ENCODE measurements around the gene STYXL1. TPM values are rescaled to one million over a fixed set of nuclear protein-coding genes. Genes with fewer than 3 reads are reported as not detected.

The STYXL1 gene
- total and polyA plus RNA-seq, 4 donors = 22.7 to 34.0 (median 29.4) TPM

DNA sequence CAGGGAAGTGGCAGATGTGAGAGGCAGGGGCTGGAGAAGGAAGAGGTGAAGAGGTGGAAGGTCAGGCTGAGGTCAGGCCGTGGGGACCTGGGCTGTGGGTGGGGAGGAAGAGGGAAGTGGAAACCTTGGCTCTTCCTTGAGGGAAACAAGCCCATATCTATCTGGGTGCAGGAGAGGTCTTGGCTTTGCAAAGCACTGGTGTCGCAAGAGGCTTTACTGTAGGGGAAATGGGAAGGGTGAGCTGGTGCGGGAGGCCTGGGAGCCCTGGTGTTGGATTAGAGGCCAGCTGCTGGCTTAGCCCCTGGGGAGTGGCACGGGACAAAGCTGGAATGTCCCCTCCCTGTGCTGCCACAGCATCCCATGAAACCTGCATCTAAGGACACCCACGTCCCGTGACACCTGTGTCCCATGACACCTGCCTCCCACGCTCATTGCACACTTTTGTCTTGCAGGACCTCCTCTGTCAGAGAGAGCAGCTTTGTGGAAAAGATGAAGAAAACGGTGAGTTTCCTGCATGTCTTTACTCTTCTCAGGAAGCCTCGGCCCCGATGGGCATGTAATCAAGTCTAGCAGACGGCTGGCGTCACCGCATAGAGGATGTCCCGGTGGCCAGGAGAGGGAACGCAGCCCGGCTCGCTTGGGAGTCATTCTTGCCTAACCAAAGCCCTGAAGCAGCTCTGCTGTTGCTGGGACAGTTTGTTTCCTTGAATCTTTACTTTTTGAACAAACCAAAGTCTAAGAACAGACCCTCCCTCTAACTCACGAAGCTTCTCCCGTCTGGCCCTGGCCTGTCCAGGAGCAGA is 75.6 kb downstream of the STYXL1 start:
- DNase-seq (ENCODE audit: low read depth in 4 of 6, low spot score in 6 of 6) = peak in 1 of 6 donors; percentile 1
- H3K36me3 ChIP-seq (ENCODE audit: control insufficient read depth, insufficient read depth, low read length) = peaks cover 44% of the 10 kb centered on the region
- H3K4me3 ChIP-seq (ENCODE audit: low read depth, low read length) = no peak overlapping the region
- 68% methylated on average over 19 of the region's 19 CpGs for WGBS (ENCODE audit: insufficient coverage)
- no peaks in the 10 kb centered on the region for H3K27me3 ChIP-seq (ENCODE audit: control insufficient read depth, insufficient read depth, low read length)
- no peak overlapping the region for H3K27ac ChIP-seq (ENCODE audit: low read depth, low read length)
- H3K9me3 ChIP-seq (ENCODE audit: control insufficient read depth, insufficient read depth, low read length) = no peaks in the 10 kb centered on the region
- peaks cover 38% of the 10 kb centered on the region for H3K4me1 ChIP-seq (ENCODE audit: control insufficient read depth, insufficient read depth, low read length)

DNA sequence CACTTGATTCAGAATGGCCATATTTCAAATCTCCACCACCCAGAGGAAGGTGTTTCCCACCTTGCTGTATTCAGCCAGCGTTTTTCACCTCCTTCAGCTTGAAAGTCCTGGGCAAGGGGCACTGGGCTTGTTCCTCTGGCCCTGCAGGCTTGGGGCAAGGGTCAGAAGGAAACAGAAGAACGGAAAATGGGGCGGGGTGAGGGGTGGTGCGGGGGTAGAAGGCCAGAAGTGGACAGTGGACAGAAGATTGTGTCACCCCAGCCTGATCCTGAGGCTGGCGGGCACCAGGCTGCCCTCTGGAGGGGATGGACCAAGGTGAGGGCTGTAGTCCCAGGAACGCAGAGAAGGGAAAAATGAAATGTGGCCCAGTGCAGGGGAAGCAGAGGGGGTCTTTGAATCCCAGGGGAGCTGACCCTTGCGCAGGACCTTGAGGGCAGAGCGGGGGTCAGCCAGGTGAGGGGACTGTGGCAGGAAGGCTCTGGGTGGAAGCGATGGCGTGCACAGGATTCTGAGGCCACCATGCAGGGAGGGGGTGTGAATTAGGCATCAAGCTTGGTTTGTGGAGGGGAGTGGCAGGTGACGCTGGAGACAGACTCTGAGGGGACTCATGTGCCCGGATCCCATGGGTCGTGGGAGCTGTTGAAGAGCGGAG is 76.4 kb downstream of the STYXL1 start:
- Histone ChIP-seq H3K27ac (ENCODE audit: low read depth, low read length) (no peak overlapping the region), H3K27me3 (ENCODE audit: control insufficient read depth, insufficient read depth, low read length) (no peaks in the 10 kb centered on the region), H3K9me3 (ENCODE audit: control insufficient read depth, insufficient read depth, low read length) (no peaks in the 10 kb centered on the region), H3K4me1 (ENCODE audit: control insufficient read depth, insufficient read depth, low read length) (peaks cover 46% of the 10 kb centered on the region), H3K4me3 (ENCODE audit: low read depth, low read length) (no peak overlapping the region), H3K36me3 (ENCODE audit: control insufficient read depth, insufficient read depth, low read length) (peaks cover 44% of the 10 kb centered on the region)
- WGBS (ENCODE audit: insufficient coverage) = 78% methylated on average over 12 of the region's 14 CpGs
- no peak for DNase-seq (ENCODE audit: low read depth in 4 of 6, low spot score in 6 of 6)

- Histone ChIP-seq H3K4me1 (ENCODE audit: control insufficient read depth, insufficient read depth, low read length) (peaks cover 59% of the 10 kb centered on the region), H3K36me3 (ENCODE audit: control insufficient read depth, insufficient read depth, low read length) (peaks cover 54% of the 10 kb centered on the region), H3K9me3 (ENCODE audit: control insufficient read depth, insufficient read depth, low read length) (no peaks in the 10 kb centered on the region), H3K27me3 (ENCODE audit: control insufficient read depth, insufficient read depth, low read length) (no peaks in the 10 kb centered on the region), H3K4me3 (ENCODE audit: low read depth, low read length) (no peak overlapping the region), H3K27ac (ENCODE audit: low read depth, low read length) (no peak overlapping the region)
- 76% methylated on average over 25 of the region's 30 CpGs for WGBS (ENCODE audit: insufficient coverage)
- DNase-seq (ENCODE audit: low read depth in 4 of 6, low spot score in 6 of 6) = no peak
Measured at GRCh38 chr7:75969704-75970498, 77.9 kb downstream of the STYXL1 start.

DNA sequence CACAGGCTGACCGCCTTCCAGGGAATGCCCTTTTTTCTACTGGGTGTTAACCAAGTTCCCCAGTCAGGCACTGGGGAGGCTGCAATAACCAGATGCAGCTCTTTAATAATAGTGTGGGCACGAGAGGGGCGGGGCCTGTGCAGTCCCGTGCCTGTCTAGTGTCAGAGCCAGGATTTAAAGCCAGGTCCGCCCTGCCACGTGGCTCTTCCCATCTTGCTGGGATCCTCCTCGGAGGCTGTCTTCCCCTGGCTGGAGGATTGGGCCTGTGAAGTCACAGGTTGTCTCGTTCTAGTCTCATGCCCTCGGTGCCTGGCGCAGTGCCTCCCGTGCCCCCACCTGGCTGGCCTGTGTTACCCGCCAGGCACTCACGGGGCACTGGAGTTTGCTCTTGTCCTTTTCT is 78.6 kb downstream of the STYXL1 start:
- WGBS (ENCODE audit: insufficient coverage) = 61% methylated on average over 13 of the region's 13 CpGs
- Histone ChIP-seq H3K36me3 (ENCODE audit: control insufficient read depth, insufficient read depth, low read length) (peaks cover 57% of the 10 kb centered on the region), H3K4me3 (ENCODE audit: low read depth, low read length) (no peak overlapping the region), H3K27ac (ENCODE audit: low read depth, low read length) (no peak overlapping the region), H3K4me1 (ENCODE audit: control insufficient read depth, insufficient read depth, low read length) (peaks cover 59% of the 10 kb centered on the region), H3K27me3 (ENCODE audit: control insufficient read depth, insufficient read depth, low read length) (no peaks in the 10 kb centered on the region), H3K9me3 (ENCODE audit: control insufficient read depth, insufficient read depth, low read length) (no peaks in the 10 kb centered on the region)
- no peak for DNase-seq (ENCODE audit: low read depth in 4 of 6, low spot score in 6 of 6)

DNA sequence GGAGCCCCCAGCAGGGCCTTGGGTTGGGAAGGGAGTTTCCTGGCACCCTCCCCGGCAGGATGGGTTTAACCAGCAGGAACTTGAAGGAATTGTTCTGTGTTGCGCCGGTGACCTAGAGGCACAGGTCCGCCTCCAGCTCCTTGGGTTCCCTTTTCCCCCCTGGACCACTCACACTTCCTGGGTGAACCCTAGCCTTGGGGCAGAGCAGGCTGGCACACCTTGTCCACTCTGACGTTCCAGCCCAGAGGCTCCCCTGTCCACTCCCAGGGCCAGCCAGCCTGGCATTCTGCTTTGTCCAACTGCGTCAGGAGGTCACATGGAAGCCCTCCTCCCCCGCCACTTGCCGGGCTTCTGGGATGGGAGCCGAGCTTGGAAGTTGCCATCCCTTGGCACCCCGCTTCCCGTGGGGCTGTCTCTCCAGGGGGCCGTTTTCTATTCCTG is 79.2 kb downstream of the STYXL1 start:
- Histone ChIP-seq H3K4me3 (ENCODE audit: low read depth, low read length) (no peak overlapping the region), H3K27ac (ENCODE audit: low read depth, low read length) (no peak overlapping the region), H3K27me3 (ENCODE audit: control insufficient read depth, insufficient read depth, low read length) (no peaks in the 10 kb centered on the region), H3K9me3 (ENCODE audit: control insufficient read depth, insufficient read depth, low read length) (no peaks in the 10 kb centered on the region), H3K36me3 (ENCODE audit: control insufficient read depth, insufficient read depth, low read length) (peaks cover 55% of the 10 kb centered on the region), H3K4me1 (ENCODE audit: control insufficient read depth, insufficient read depth, low read length) (peaks cover 60% of the 10 kb centered on the region)
- peak in 1 of 6 donors; percentile 52 for DNase-seq (ENCODE audit: low read depth in 4 of 6, low spot score in 6 of 6)
- 72% methylated on average over 11 of the region's 12 CpGs for WGBS (ENCODE audit: insufficient coverage)

DNA sequence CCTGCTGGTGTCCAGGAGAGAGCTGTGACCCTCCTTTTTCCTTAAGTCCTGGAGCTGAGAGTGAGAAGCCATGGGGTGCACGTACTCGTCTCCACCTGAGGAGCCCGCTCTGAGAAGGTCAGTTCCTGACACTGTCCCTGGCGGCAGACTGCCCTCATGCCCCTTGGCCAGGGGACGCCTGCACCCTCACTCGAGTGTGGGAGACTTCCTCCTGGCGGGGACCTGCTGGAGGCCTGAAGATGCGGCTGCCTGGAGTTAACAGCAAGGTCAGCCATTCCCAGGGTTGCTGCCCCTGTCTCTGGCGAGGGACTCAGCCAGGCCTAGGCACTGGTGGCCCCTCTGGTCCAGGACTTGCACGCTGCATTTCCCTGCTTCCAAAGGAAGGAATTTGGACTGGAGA is 79.8 kb downstream of the STYXL1 start:
- DNase-seq (ENCODE audit: low read depth in 4 of 6, low spot score in 6 of 6) = peak in 1 of 6 donors; percentile 0
- H3K27ac ChIP-seq (ENCODE audit: low read depth, low read length) = peak overlapping the region; percentile 16
- no peaks in the 10 kb centered on the region for H3K9me3 ChIP-seq (ENCODE audit: control insufficient read depth, insufficient read depth, low read length)
- no peaks in the 10 kb centered on the region for H3K27me3 ChIP-seq (ENCODE audit: control insufficient read depth, insufficient read depth, low read length)
- WGBS (ENCODE audit: insufficient coverage) = 79% methylated on average over 10 of the region's 10 CpGs
- H3K36me3 ChIP-seq (ENCODE audit: control insufficient read depth, insufficient read depth, low read length) = peaks cover 54% of the 10 kb centered on the region
- H3K4me3 ChIP-seq (ENCODE audit: low read depth, low read length) = no peak overlapping the region
- H3K4me1 ChIP-seq (ENCODE audit: control insufficient read depth, insufficient read depth, low read length) = peaks cover 66% of the 10 kb centered on the region

- Histone ChIP-seq H3K4me3 (ENCODE audit: low read depth, low read length) (no peak overlapping the region), H3K27ac (ENCODE audit: low read depth, low read length) (peak overlapping the region; percentile 16), H3K27me3 (ENCODE audit: control insufficient read depth, insufficient read depth, low read length) (no peaks in the 10 kb centered on the region), H3K9me3 (ENCODE audit: control insufficient read depth, insufficient read depth, low read length) (no peaks in the 10 kb centered on the region), H3K36me3 (ENCODE audit: control insufficient read depth, insufficient read depth, low read length) (peaks cover 50% of the 10 kb centered on the region), H3K4me1 (ENCODE audit: control insufficient read depth, insufficient read depth, low read length) (peaks cover 71% of the 10 kb centered on the region)
- peak in 5 of 6 donors; percentile 38 to 87 (median 53) for DNase-seq (ENCODE audit: low read depth in 4 of 6, low spot score in 6 of 6)
- WGBS (ENCODE audit: insufficient coverage) = 15% methylated on average over 10 of the region's 13 CpGs
Measured at GRCh38 chr7:75967487-75967997, 80.3 kb downstream of the STYXL1 start.

GRCh38 chr7:75967055-75967454 is 80.7 kb downstream of the STYXL1 start:
- peaks cover 72% of the 10 kb centered on the region for H3K4me1 ChIP-seq (ENCODE audit: control insufficient read depth, insufficient read depth, low read length)
- no peaks in the 10 kb centered on the region for H3K9me3 ChIP-seq (ENCODE audit: control insufficient read depth, insufficient read depth, low read length)
- DNase-seq (ENCODE audit: low read depth in 4 of 6, low spot score in 6 of 6) = no peak
- no peak overlapping the region for H3K4me3 ChIP-seq (ENCODE audit: low read depth, low read length)
- peaks cover 45% of the 10 kb centered on the region for H3K36me3 ChIP-seq (ENCODE audit: control insufficient read depth, insufficient read depth, low read length)
- H3K27me3 ChIP-seq (ENCODE audit: control insufficient read depth, insufficient read depth, low read length) = no peaks in the 10 kb centered on the region
- H3K27ac ChIP-seq (ENCODE audit: low read depth, low read length) = peak overlapping the region; percentile 7
- 64% methylated on average over 4 of the region's 11 CpGs for WGBS (ENCODE audit: insufficient coverage)

DNA sequence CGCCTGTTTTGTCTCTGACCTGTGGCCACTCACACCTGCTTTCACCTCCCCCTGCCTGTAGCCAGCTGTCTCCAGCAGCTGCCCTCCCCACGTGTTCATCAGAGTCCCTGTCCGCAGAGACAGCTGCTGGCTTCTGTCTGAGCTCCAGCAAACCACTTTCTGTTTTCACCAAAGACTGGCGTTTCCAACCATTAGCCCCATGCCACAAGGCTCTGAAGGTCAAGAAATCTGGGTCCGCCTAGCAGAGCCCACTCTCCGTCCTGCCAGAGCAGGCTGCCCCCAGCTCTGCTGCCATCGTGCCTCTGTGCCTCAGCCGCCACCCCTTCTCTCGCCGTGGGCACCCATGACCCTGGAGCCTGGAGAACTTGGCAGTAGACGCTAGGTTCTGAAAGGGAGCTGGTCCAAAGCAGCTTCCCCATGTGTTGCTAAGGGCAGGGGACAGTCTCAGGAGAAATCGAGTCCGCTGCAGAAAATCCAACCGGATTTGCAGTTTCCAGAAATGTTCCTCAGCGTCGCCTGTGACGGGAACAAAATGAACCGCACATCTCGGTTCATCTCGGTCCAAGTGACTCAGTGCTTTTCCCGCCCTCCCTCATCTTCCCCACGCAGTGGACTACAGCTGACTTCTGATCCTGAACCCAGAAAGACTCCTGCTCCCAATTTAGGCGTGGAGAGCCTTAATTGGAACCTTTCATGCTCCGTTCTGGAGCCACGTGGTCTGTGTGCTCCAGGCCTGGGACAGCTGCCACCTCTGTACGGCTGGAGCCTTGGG is 81.4 kb downstream of the STYXL1 start:
- no peak overlapping the region for H3K4me3 ChIP-seq (ENCODE audit: low read depth, low read length)
- 53% methylated on average over 26 of the region's 26 CpGs for WGBS (ENCODE audit: insufficient coverage)
- peak overlapping the region; percentile 15 for H3K27ac ChIP-seq (ENCODE audit: low read depth, low read length)
- no peaks in the 10 kb centered on the region for H3K27me3 ChIP-seq (ENCODE audit: control insufficient read depth, insufficient read depth, low read length)
- H3K4me1 ChIP-seq (ENCODE audit: control insufficient read depth, insufficient read depth, low read length) = peaks cover 66% of the 10 kb centered on the region
- H3K36me3 ChIP-seq (ENCODE audit: control insufficient read depth, insufficient read depth, low read length) = peaks cover 43% of the 10 kb centered on the region
- DNase-seq (ENCODE audit: low read depth in 4 of 6, low spot score in 6 of 6) = peak in 1 of 6 donors; percentile 40
- no peaks in the 10 kb centered on the region for H3K9me3 ChIP-seq (ENCODE audit: control insufficient read depth, insufficient read depth, low read length)
